Measurements from ENCODE around the gene PLXNA4.

PLXNA4 gene

DNA sequence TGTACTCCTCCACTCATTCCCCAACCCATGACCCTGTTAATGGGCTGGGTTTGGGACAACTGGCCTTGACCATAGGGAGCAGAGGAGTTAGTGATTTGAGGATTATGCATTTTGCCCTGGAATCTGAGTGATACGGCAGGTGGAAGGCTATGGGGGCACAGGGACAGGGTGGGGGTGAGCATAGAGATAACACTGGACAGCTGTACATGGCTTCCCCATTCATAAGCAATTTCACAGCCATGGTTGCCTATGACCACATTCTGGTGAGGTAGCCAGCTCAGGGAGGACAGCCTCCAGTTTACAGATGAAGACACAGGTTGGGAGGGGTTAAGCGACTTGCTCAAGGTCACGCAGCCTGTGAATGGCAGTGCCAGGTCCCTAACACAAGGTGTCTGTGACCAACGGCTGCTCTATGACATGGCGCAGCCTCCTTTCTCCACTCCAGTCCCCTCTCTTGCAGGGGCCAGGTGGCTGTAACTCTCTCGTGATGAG, 319.5 kb downstream of the PLXNA4 start:
- Histone ChIP-seq H3K4me3 (ENCODE audit: insufficient read depth, low read depth, low read length) (no peak overlapping the region), H3K36me3 (ENCODE audit: control insufficient read depth, insufficient read depth, low read length) (no peaks in the 10 kb centered on the region), H3K4me1 (ENCODE audit: control insufficient read depth, insufficient read depth, low read length) (peaks cover under 1% of the 10 kb centered on the region), H3K27me3 (ENCODE audit: control insufficient read depth, insufficient read depth, low read length, poor library complexity, severe bottlenecking) (no peaks in the 10 kb centered on the region), H3K27ac (ENCODE audit: insufficient read depth, low read depth, low read length, poor library complexity, severe bottlenecking) (no peak overlapping the region), H3K9me3 (ENCODE audit: control insufficient read depth, low read length) (no peaks in the 10 kb centered on the region)
- WGBS, 2 experiments, result 84 to 86% methylated on average over 6 of the region's 6 CpGs

DNA sequence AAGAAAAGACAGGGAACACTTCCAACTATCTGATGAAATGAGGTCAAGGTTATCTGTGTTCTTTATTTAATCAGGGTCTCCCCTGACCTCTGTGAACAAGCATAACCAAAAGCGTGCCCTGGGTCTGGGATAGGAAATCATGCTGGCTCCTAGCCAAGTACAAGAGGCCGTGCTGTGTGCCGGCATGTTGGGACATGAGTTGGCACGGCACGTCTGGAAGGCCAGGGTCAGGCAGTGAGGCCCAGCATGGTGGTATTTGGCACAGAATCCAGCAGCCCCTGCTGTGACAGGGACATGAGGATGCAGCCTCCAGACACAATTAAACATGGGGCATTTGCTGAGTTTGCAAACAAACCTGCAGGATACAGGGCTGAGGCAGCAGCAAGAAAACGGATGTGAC, 320.4 kb downstream of the PLXNA4 start:
- Histone ChIP-seq H3K4me3 (ENCODE audit: insufficient read depth, low read depth, low read length) (no peak overlapping the region), H3K4me1 (ENCODE audit: control insufficient read depth, insufficient read depth, low read length) (peaks cover 7% of the 10 kb centered on the region), H3K27me3 (ENCODE audit: control insufficient read depth, insufficient read depth, low read length, poor library complexity, severe bottlenecking) (no peaks in the 10 kb centered on the region), H3K9me3 (ENCODE audit: control insufficient read depth, low read length) (no peaks in the 10 kb centered on the region), H3K36me3 (ENCODE audit: control insufficient read depth, insufficient read depth, low read length) (no peaks in the 10 kb centered on the region), H3K27ac (ENCODE audit: insufficient read depth, low read depth, low read length, poor library complexity, severe bottlenecking) (no peak overlapping the region)
- 82 to 83% methylated on average over 6 of the region's 6 CpGs for WGBS, 2 experiments

DNA sequence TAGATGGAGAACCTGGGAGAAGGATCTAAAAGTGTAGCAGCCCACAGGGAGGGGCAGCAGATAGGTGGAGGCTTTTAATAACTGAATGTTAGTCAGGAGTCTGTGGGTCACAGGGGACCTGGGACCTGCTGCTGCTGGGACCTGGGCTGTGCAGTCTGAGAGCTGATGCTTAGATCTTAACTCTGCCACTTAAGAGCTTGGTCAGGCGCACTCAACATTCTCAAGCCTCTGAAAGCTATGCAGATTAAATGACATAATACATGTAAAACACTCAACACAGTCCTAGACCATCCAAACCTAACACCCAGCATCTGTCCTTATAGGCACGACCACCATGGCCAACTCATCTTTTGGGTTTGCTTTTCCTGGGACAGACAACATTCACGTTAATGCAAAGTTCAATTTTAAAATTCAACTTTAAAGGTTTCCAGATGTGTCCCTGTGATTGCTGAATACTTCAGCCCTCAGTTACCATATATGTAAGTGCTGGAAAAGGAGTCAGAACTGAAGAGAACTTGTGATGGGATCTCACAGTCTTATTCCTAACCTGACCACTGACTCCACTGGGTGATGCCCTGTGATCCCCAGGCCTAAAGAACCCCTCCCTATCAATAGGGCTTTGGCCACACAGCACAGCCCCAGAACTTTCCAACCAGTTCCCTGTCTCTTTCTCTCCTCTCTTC, 321.0 kb downstream of the PLXNA4 start:
- H3K4me1 ChIP-seq (ENCODE audit: control insufficient read depth, insufficient read depth, low read length), result peaks cover 13% of the 10 kb centered on the region
- 93 to 95% methylated on average over 3 of the region's 3 CpGs for WGBS, 2 experiments
- H3K27me3 ChIP-seq (ENCODE audit: control insufficient read depth, insufficient read depth, low read length, poor library complexity, severe bottlenecking), result no peaks in the 10 kb centered on the region
- H3K9me3 ChIP-seq (ENCODE audit: control insufficient read depth, low read length), result no peaks in the 10 kb centered on the region
- H3K4me3 ChIP-seq (ENCODE audit: insufficient read depth, low read depth, low read length), result no peak overlapping the region
- H3K27ac ChIP-seq (ENCODE audit: insufficient read depth, low read depth, low read length, poor library complexity, severe bottlenecking), result no peak overlapping the region
- H3K36me3 ChIP-seq (ENCODE audit: control insufficient read depth, insufficient read depth, low read length), result no peaks in the 10 kb centered on the region

DNA sequence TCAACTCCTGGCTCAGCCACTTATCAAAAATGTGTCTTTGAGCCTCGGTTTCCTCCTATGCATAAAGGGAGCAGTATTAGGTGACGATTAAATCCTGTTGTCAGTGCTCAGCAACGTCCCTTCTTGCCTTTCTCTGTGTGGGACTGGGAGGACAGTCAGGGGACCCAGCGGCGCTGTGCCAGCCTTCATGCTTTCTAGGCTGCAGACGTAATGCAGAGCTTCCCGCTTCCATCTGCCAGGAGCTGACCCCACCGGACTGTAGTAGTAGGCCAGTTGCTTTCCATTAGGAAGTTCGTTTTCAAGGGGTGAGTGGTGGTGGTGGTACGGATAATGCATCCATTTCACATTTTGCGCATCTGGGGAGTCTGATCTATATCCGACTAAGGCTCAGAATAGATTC, 321.8 kb downstream of the PLXNA4 start:
- Histone ChIP-seq H3K4me3 (ENCODE audit: insufficient read depth, low read depth, low read length) (no peak overlapping the region), H3K36me3 (ENCODE audit: control insufficient read depth, insufficient read depth, low read length) (no peaks in the 10 kb centered on the region), H3K27ac (ENCODE audit: insufficient read depth, low read depth, low read length, poor library complexity, severe bottlenecking) (no peak overlapping the region), H3K27me3 (ENCODE audit: control insufficient read depth, insufficient read depth, low read length, poor library complexity, severe bottlenecking) (no peaks in the 10 kb centered on the region), H3K4me1 (ENCODE audit: control insufficient read depth, insufficient read depth, low read length) (peaks cover 21% of the 10 kb centered on the region), H3K9me3 (ENCODE audit: control insufficient read depth, low read length) (no peaks in the 10 kb centered on the region)
- WGBS, 2 experiments, result 94% methylated on average over 12 of the region's 12 CpGs

DNA sequence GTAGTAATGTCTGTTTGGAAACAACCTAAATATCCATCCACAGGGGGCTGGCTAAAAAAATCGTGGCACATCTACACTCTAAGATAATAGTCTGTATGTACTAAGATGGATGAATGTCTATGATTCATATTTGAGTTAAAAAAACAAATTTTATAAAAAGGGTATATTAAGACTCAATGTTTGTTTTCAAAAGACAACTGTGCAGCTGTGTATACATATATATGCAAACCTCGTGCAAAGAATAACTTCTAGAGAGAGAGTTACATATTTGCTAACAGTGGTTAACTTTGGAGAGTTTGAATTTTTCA, 323.5 kb downstream of the PLXNA4 start:
- no peaks in the 10 kb centered on the region for H3K36me3 ChIP-seq (ENCODE audit: control insufficient read depth, insufficient read depth, low read length)
- no peak overlapping the region for H3K4me3 ChIP-seq (ENCODE audit: insufficient read depth, low read depth, low read length)
- H3K27ac ChIP-seq (ENCODE audit: insufficient read depth, low read depth, low read length, poor library complexity, severe bottlenecking), result no peak overlapping the region
- 83 to 100% methylated on average over 1 of the region's 2 CpGs for WGBS, 2 experiments
- H3K9me3 ChIP-seq (ENCODE audit: control insufficient read depth, low read length), result no peaks in the 10 kb centered on the region
- no peaks in the 10 kb centered on the region for H3K27me3 ChIP-seq (ENCODE audit: control insufficient read depth, insufficient read depth, low read length, poor library complexity, severe bottlenecking)
- peaks cover 21% of the 10 kb centered on the region for H3K4me1 ChIP-seq (ENCODE audit: control insufficient read depth, insufficient read depth, low read length)

DNA sequence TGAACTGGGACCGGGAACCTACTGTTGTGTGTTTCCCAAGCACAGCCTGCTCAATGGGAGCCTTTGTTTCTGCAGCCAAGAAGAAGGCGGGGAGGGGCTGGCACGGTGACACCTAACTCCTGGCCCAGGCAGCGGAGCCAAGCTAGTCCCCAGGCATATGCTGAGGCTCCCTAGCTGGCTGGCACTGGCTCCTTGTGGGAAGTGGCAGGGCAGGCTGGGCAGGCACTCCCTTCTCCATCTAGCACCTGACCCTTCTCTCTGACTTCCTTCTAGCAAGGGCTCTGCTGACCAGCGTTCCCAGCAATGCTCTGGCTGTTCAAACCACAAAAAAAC, 325.0 kb downstream of the PLXNA4 start:
- Histone ChIP-seq H3K4me1 (ENCODE audit: control insufficient read depth, insufficient read depth, low read length) (peaks cover 21% of the 10 kb centered on the region), H3K27ac (ENCODE audit: insufficient read depth, low read depth, low read length, poor library complexity, severe bottlenecking) (no peak overlapping the region), H3K9me3 (ENCODE audit: control insufficient read depth, low read length) (no peaks in the 10 kb centered on the region), H3K4me3 (ENCODE audit: insufficient read depth, low read depth, low read length) (no peak overlapping the region), H3K36me3 (ENCODE audit: control insufficient read depth, insufficient read depth, low read length) (no peaks in the 10 kb centered on the region), H3K27me3 (ENCODE audit: control insufficient read depth, insufficient read depth, low read length, poor library complexity, severe bottlenecking) (no peaks in the 10 kb centered on the region)
- whole genome bisulfite sequencing, 2 experiments, result 26 to 30% methylated on average over 5 of the region's 5 CpGs

DNA sequence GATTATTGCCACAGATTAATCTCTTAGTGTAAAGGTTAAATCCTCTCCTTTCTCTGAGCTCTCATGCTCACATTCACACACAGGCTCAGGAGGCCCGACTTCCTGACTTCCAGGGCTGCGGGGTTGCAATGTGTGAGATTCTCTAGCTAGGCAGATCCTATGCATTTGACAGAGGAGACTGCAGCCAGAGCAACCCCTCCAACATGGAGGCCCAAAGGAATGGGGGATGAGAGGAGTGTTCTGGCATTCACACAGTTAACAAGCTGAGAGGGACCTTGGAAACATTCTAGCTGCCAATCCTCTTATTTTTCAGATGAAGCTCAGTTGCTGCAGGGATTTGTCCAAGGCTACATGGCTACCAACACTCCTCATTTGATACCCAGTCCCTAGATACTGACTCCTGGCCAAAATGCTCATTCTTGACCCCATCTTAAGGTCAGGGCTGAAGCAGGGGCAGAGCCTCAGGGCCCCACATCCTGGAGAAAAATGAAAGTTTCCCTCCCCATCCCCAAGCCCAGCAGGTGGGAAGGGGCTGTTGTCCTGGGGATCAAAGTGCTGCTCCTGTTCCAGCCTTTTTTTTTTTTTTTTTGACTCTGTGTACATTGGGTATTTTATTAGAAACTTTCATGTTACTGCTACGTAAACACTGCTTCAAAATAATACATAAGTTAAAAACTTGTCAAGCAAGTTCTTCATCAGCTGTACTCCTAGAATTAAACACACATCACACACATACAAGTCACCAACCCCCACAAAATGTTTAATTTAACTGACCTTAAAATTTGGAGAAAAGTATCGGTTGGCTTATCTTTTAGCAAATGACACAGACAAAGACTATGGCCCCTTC, 325.6 kb downstream of the PLXNA4 start:
- H3K4me3 ChIP-seq (ENCODE audit: insufficient read depth, low read depth, low read length), result no peak overlapping the region
- 64 to 70% methylated on average over 3 of the region's 4 CpGs for WGBS, 2 experiments
- no peaks in the 10 kb centered on the region for H3K36me3 ChIP-seq (ENCODE audit: control insufficient read depth, insufficient read depth, low read length)
- no peaks in the 10 kb centered on the region for H3K9me3 ChIP-seq (ENCODE audit: control insufficient read depth, low read length)
- peaks cover 21% of the 10 kb centered on the region for H3K4me1 ChIP-seq (ENCODE audit: control insufficient read depth, insufficient read depth, low read length)
- H3K27me3 ChIP-seq (ENCODE audit: control insufficient read depth, insufficient read depth, low read length, poor library complexity, severe bottlenecking), result no peaks in the 10 kb centered on the region
- H3K27ac ChIP-seq (ENCODE audit: insufficient read depth, low read depth, low read length, poor library complexity, severe bottlenecking), result no peak overlapping the region

DNA sequence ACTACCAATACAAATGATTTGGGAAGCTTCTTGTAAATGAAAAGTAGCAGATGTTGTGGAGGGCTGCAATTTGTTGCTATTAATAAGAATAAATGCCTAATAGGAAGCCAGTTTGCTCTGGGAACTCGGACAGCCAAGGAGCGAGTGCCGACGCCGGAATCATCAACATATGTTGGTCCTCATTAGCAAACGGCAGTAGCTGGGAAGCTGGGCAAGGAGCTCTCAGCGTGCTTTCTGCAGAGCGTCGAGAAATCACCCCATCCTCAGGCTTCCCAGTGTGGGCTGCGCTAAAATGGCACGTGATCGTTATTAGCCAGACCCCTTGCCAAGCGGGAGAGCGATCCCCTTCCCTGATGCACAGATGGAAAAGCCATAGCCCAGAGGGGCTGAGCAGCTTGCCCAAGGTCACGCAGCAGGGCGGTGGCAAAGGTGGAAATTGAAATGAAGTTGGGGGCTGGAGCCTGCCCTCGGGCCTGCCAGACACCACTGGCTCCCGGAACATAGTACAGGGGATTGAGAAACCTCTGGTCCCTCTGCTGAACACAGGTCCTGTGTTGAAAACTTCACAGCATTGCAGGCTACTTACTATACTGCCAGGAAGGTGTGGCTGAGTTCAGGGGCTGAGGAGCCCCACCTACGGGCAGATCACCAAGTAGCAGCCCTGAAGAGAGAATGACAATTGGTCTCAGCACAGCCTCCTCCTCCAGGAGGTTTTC, 326.9 kb downstream of the PLXNA4 start:
- Histone ChIP-seq H3K27me3 (ENCODE audit: control insufficient read depth, insufficient read depth, low read length, poor library complexity, severe bottlenecking) (no peaks in the 10 kb centered on the region), H3K36me3 (ENCODE audit: control insufficient read depth, insufficient read depth, low read length) (no peaks in the 10 kb centered on the region), H3K9me3 (ENCODE audit: control insufficient read depth, low read length) (no peaks in the 10 kb centered on the region), H3K4me3 (ENCODE audit: insufficient read depth, low read depth, low read length) (no peak overlapping the region), H3K4me1 (ENCODE audit: control insufficient read depth, insufficient read depth, low read length) (peaks cover 21% of the 10 kb centered on the region), H3K27ac (ENCODE audit: insufficient read depth, low read depth, low read length, poor library complexity, severe bottlenecking) (no peak overlapping the region)
- 71 to 72% methylated on average over 19 of the region's 19 CpGs for WGBS, 2 experiments

DNA sequence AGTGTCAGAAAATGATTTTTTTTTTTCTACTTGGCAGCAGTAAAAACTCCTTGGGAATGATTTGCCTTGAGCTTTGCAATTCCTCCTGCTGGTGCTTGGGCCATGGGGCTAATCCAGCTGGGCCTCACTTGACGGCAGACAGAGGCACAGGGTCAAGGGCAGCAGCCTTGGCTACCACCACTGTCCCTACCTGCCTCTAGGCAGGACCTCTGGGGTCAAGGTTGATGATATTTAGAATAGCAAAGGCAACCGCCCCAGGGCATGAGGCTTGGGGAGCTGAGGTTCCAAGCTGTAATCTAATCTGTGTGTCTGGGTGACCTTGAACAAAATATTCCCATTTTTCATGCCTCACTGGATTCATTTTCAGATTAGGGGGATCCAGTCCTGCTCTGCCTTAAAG, 327.4 kb downstream of the PLXNA4 start:
- 88 to 91% methylated on average over 2 of the region's 2 CpGs for WGBS, 2 experiments
- no peaks in the 10 kb centered on the region for H3K27me3 ChIP-seq (ENCODE audit: control insufficient read depth, insufficient read depth, low read length, poor library complexity, severe bottlenecking)

DNA sequence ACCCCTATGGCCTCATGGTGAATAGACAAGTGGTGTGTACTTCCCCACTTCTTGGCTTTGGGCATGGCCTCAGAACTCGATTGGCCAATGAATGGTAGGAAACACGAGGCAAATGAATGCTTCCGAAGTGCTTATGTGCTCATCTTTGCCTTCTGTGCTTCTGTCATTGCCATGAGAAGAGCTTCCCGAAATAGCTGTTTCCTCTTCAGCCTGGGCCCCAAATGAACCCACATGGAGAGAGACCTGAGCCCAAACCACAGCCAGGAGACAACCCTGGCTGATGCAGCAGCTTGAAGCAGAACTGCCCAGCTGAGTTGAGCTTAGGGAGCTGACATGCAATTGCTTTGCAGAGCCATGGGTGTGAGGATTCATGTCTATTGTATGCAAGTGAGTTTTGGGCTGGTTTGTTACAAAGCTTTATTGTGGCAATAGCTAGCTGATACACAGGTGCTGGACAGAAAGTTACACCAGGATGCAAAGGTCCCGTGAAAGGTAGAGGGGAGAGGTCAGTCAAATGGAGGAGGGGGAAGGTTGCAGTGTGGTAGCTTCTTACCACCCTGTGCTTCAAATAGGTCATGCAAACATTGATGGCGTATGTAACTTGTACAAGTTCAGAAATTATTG, 328.2 kb downstream of the PLXNA4 start:
- WGBS, 2 experiments, result 93 to 95% methylated on average over 6 of the region's 6 CpGs
- no peaks in the 10 kb centered on the region for H3K36me3 ChIP-seq (ENCODE audit: control insufficient read depth, insufficient read depth, low read length)
- no peak overlapping the region for H3K27ac ChIP-seq (ENCODE audit: insufficient read depth, low read depth, low read length, poor library complexity, severe bottlenecking)
- H3K4me1 ChIP-seq (ENCODE audit: control insufficient read depth, insufficient read depth, low read length), result peaks cover 21% of the 10 kb centered on the region
- no peaks in the 10 kb centered on the region for H3K27me3 ChIP-seq (ENCODE audit: control insufficient read depth, insufficient read depth, low read length, poor library complexity, severe bottlenecking)
- no peak overlapping the region for H3K4me3 ChIP-seq (ENCODE audit: insufficient read depth, low read depth, low read length)
- no peaks in the 10 kb centered on the region for H3K9me3 ChIP-seq (ENCODE audit: control insufficient read depth, low read length)

More for the DNA sequence above, 327.4 kb downstream of the PLXNA4 start:
- H3K4me1 ChIP-seq (ENCODE audit: control insufficient read depth, insufficient read depth, low read length), result peaks cover 21% of the 10 kb centered on the region
- H3K4me3 ChIP-seq (ENCODE audit: insufficient read depth, low read depth, low read length), result no peak overlapping the region
- H3K36me3 ChIP-seq (ENCODE audit: control insufficient read depth, insufficient read depth, low read length), result no peaks in the 10 kb centered on the region
- H3K27ac ChIP-seq (ENCODE audit: insufficient read depth, low read depth, low read length, poor library complexity, severe bottlenecking), result no peak overlapping the region
- no peaks in the 10 kb centered on the region for H3K9me3 ChIP-seq (ENCODE audit: control insufficient read depth, low read length)

All from ectodermal cell (in vitro differentiated cells).